CMK (cell line): ENCODE data around the gene REXO1.
"Not testable (repeated sequence)": the region's sequence is repeated elsewhere in the genome, so short reads cannot be mapped to it uniquely, and the experiment has no call there.

Source experiments
- DNase-seq: peaks from one replicate; pipeline ENCODE4 v3.0.0-alpha.2; 2010; ENCODE audit warnings: low read depth

The REXO1 gene

DNA sequence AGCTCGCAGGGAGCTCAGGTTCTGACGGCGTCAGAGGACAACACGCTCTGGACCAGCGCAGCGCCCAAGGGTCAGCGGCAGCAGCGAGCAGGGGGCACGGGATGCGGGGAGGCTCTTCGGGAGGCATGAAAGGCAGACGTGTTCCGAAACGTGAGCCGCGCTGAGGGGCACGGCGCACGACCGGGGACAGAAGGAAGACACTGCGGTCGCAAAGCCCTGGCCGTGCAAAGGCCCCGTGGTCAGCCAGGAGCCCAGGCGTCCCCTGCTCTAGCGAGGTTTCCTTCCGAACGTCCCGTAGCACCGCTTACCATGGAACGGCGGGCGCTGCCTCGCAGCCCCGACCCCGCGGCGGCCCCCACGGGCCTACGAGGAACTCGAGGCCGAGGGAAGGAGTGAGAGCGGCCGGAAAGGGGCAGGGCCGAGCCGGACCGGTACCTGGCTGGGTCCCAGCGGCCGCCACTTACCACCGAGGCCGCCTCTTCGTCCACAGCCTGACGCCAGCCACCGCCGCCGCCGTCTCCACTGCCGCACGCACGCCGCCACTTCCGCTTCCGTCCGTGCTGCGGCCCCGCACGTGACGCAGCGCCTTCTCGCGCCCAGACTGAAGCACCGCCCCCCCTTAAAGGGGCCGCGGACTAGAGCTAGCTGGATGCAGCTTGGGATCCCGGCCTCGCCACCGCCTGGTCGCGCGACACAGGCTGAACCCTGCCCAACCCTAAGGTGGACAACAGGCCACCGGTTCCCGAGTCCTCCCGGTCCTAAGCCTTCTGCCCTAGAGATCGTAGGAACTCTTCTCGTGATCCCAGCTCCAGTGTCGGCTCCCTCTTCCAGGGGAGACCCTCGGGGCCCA is 27.6 kb upstream of the REXO1 start:
- DNase-seq = no peak

GRCh38 chr19:1875265-1875645 is 27.0 kb upstream of the REXO1 start:
- not testable (repeated sequence) for DNase-seq

- DNase-seq = no peak
These were observed 26.4 kb upstream of the REXO1 start for GRCh38 chr19:1874554-1875185.

DNA sequence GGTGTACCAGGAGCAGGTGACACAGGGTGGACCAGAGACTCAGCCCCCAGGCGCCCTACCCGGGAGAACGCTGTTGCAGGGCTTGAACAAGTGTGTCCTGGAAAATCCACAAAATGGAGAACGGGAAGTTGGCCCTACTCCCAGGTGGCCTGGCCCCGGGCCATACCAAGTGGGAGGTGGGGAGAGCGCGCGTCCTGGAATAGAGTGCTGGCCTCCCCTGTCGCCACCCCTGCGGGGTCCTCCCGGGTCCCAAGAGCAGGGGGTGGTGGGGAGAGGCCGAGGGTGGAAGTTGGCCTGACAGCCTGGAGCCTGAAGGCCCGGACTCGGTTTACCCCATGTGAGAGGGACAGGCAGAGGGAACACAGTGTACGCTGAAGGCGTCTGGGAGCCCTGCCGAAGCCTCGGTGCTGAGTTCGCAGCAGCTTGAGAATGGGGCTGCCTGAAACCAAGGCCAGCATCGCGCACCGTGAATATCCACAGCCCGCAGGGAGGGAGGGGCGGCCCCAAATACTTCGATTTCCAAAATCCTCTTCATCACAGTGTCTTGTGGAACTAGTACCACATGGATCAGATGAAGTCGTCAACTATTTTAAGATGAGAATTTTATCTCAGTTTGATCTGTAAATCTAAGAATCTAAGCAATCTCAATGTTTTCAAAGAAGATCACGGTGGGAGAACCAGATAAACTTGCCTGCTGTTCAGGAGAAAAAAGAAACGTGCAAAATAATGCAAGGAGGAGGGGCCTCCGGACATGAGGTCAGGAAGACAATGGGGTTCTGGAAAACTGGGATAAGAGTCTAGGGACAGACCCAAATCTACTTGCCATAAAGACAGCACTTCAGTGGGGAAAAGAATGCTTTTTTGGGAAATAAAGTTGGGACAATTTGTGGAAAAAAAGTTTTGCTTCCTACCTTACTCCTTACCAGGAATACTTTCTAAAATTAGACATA is 25.5 kb upstream of the REXO1 start:
- DNase-seq = no peak

- no peak for DNase-seq
These were observed 24.7 kb upstream of the REXO1 start for GRCh38 chr19:1872807-1873523.

DNA sequence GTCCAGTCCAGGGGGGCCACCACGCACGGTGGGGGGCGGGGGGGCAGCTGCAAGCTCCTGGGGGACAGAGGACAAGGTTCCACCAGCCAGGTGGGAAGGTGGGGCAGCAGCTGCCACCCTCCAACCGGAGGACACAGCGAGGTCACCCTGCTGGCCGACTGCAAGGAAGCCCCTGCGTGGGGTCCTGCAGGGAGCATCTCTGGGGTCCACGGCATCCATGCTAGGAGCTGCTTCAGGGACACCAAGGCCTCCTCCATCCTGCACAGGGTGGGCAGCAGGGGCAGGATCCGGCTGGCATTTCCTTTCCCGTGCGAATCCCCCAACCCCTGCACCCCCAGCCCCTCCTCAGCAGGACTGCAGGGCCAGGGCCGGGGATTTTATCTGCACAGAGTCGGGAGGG is 23.3 kb upstream of the REXO1 start:
- DNase-seq = no peak

- no peak for DNase-seq
These were observed 22.9 kb upstream of the REXO1 start for GRCh38 chr19:1871140-1871597.

DNA sequence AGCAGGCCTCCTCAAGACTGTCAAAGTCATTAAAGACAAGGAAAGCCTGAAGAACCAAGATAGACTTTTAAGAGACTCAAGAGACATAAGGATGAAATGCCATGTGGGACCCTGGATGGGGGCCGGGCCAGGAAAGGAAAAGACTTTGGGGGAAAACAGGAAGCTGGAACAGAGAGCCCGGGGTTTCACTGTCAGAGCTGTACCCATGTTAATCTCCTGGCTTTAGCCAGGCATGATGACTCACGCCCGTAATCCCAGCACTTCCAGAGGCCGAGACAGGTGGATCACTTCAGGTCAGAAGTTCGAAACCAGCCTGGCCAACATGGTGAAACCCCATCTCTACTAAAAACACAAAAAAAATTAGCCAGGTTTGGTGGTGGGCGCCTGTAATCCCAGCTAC is 20.7 kb upstream of the REXO1 start:
- DNase-seq = no peak

DNA sequence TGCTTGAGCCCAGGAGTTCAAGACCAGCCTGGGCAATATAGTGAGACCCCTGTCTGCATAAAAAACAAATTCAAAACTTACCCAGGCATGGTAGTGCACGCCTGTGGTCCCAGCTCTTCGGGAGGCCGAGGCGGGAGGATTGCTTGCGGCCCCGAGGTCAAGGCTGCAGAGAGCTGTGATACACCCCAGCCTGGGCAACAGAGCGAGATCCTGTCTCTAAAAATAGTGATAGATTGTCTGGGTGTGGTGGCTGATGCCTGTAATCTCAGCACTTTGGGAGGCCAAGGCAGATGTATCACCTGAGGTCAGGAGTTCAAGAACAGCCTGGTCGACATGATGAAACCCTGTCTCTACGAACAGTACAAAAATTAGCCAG is 19.1 kb upstream of the REXO1 start:
- no peak for DNase-seq

DNA sequence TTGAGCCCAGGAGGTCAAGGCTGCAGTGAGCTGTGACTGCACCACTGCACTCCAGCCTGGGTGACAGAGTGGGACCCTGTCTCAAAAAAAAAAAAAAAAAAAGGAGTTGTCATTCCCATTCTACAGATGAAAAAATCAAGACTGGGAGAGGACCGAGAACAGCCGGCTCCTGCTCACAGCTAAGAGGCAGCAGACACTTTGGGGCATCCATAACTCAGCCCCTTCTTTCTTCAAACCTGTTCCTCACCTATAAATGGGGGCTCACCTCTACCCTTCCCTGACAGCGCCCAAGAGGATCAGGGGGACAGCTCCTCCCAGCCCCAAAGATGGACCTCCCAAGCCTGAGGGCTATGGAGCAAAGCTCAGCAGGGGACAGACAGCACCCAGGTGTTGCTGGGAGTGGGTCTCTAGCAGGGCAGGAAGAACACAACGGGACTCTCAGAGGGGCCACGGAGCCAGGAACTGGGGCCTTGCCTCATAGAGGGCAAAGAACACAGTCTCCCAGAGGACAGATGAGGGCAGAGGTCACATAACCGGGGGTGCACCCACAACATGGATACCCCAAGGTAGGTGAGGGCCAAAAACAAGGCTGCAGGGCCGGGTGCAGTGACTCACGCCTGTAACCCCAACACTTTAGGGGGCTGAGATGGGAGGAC is 18.5 kb upstream of the REXO1 start:
- DNase-seq = no peak

- DNase-seq = no peak
These were observed 17.1 kb upstream of the REXO1 start for GRCh38 chr19:1865172-1866010.

DNA sequence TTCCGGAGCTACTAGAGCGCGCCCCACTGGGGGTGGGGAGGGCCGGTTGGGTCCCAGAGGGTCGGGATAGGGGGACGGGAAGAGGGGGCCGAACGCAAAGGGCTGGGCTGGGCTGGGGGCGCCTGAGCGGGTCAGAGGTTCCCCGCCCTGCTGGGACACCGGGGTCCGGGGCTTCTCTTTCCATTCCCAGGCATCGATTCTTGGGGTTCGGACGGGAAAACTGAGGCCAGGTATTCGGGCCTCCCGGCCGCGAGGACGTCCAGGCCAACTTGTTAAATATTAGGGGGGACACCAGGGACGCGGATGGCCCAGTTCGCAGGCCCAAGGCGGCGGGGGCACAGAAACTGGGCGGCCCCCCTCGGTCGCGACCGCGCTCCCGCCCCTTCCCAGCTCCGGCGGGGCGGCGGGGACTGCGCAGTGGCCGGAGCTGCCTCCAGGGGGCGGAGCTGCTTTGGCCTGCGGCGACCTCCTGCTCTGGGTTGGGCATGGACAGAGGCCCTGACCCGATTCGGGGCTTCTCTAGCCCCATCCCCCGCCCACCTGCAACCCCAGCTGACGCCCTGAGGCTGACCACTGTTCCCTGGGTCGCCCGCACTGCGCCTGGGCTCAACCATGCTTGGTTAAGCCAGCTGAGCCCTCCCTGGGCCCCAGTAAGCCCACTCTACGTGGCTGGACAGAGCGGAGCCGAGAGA is 16.3 kb upstream of the REXO1 start:
- peak; percentile 86 for DNase-seq

DNA sequence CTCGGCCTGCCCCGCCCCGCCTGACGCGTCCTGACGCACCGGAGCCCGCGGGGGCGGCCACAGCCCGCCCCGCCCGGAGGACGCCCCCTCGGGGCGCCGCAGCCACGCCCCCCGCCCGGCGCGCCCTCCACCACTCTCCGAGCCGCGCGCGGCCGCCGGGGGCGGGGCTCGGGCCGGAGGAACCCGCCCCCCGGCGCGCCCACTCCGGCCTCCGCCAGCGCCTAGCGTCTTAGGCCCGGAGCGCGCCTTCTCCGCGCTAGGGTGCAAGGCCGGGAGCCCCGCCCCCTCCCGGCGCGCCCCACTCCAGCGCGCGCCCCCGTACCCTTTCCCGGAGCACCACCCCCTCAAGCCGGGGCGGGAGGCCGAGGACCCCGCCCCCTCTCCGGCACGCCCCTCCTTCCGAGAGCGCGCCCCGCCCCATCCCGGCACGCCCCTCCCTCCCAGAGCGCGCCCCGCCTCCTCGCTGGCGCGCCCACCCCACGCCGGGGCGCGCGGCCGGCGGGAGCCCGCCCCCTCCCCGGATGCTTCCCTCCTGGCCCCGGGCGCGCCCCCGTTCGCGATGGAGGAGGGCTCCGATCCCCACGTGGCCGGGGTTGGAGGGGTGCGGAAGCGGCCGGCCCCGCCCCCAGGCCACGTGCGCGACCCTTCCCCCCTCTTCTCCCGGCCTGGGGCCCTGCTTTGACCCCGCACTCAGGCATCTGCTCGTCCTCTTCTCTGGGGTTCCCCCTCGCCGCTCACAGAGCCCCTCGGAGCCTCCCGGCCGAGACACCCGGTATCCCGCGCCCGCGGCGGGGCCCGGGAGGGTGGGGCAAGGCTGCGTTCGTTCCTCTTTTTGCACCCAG is 15.6 kb upstream of the REXO1 start:
- DNase-seq = peak; percentile 86

GRCh38 chr19:1863328-1863637 is 15.0 kb upstream of the REXO1 start, which contains the start of gene KLF16:
Gene KLF16 (minus strand): TSS chr19:1863579. CDS start chr19:1863497, 82 bp downstream.
- no peak for DNase-seq

DNA sequence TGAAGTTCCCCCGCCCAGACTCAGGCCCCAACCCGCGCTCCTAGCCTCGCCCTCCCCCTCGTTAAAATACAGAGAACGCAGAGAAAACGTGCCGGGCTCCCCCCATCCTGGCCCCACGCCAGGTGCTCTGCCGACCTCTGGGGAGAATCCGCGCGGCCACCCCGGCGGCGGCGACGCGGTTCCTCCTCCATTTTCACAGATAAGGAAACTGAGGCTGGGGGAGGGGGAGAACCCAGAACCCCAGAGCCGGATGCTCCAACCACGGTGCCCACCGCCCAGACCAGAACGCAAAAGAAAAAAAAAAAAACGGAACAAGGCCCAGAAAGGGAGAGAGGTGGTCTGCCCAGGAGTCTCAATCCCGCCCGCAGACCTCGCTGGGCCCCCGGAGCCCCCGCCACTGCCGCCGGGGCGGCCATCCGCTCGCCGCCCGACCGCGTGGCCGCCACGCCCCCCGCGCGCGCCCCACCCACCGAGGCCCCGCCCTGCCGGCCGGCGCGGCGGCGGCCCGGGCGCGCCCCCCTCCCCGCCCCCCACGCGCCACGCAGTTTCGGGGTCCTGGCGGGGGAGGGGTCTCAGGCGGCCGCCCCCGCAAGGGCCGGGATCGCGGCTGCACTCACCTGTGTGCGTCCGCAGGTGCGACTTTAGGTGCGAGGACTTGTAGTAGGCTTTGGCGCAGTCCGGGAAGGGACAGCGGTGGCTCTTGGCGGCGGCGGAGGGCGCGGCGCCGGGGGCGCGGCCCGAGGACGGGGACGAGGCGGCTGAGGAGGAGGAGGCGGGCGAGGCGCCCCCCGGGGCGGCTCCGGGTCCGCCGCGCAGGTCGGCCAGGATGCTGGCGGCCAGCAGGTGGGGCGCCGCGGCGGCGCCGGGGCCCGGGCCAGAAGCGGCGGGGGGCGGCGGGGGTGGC is 14.4 kb upstream of the REXO1 start:
- no peak for DNase-seq

DNA sequence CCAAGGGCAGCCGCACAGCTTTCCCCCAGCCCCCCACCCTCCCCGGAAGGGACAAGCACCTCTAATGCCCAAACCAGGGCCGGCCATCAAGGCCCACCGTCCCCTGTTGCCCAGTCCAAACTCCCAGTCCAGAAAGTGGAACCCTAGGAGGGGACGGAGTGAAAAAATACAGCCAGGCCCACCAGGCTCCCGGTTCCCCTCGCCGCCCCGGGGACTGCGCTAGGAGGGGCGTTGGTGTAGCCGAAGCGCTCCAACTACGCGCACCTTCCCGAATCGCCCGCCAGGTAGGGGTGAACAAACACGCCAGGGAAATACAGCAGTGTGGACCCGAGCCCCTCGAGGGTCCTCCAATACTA is 13.8 kb upstream of the REXO1 start:
- no peak for DNase-seq

DNA sequence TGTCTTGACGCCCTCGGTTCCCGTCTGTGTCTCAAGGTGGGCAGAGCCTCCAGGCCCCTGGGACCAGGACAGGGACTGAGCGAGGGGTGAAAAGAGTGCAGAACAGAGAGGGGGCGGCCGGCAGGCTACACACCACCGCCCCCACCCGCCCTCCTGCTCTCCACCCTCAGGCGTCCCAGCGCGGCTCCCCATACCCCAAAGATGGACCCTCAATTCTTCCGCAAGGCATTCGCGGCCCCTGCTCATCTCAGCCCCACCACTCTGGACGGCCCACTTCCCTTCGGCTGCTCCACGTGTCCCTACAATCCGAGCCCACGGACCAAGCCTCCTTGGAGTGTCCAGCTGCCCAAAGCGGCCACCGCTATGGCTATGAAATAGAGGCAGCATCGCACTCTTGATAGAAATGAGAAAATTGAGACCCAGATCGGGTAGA is 13.3 kb upstream of the REXO1 start:
- no peak for DNase-seq
